SW480 (cell line): ENCODE measurements around the gene ATCAY.
A peak's percentile ranks its signal among the peaks of the same experiment; 100 is the strongest.
"Not testable (repeated sequence)": the region's sequence is repeated elsewhere in the genome, so short reads cannot be mapped to it uniquely, and the experiment has no call there.

ENCODE experiments used
- DNase-seq: peaks from one replicate; pipeline ENCODE4 v3.0.0-alpha.2; 2016; ENCODE audit warnings: low spot score

ATCAY gene

DNA sequence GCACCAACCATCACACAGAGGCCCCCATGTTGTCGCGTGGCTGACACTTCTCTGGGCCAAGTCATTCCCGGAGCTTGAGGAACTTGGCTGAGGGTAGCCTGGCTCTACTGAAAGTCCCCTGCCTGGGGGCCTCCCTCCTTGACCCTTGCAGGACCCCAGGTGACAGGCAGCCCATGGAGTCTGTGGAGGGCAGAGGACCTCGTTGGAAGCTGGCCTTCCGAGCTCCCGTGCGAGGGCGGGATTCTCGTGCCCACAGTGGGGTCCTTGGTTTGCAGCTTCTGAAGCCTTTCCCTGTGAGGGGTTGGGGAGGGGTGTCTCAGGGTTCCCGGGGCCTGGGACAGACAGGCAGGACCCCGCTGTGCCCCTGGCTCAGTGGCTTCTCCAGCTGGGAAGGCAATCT lies 68.8 kb downstream of the ATCAY start:
- DNase-seq, result no peak

DNA sequence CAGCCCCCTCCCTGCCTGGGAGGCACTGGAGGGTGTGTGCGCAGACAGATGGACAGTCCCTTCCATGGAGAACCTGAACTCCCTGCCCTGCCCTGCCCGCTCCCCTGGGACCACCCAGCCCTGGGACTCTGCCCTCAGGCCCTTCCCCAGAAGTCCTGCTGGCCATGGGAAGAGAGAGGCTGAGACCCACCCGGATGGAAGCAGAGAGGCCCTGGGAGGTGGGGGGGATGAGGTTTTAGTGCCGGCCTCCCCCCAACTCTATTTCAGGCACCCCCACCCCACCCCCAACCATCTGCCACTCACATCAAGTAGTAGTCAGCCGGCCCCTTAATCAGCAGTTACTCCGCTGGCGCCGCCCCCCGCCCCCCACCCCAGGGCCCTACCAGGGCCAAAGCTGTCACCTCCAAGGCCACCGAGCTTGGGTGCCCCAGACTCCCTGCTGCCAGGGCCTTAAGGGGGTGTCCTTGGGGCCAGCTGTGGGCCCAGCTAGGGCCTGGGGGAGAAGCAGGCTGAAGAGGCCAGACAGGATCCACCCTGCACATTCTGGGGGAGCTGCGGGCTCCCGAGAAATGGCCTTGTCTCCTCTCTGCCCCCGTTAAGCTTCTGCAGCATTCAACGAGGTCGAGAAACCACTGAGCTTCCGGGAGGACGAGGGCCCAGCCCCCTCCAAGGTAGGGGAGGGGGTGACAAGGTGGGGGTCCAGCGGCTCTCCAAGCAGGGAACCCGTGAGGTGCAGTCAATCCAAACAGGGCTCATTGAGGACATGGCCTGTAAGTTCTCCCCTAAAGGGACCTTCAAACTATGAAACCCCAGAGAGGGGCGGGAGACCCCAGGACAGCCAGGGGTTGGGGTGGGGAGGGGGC lies 69.7 kb downstream of the ATCAY start:
- no peak for DNase-seq

GRCh38 chr19:3950871-3951861 lies 70.7 kb downstream of the ATCAY start:
- DNase-seq, result no peak

GRCh38 chr19:3952755-3953276 lies 72.3 kb downstream of the ATCAY start:
- not testable (repeated sequence) for DNase-seq

GRCh38 chr19:3954107-3954506 lies 73.6 kb downstream of the ATCAY start:
- no peak for DNase-seq

DNA sequence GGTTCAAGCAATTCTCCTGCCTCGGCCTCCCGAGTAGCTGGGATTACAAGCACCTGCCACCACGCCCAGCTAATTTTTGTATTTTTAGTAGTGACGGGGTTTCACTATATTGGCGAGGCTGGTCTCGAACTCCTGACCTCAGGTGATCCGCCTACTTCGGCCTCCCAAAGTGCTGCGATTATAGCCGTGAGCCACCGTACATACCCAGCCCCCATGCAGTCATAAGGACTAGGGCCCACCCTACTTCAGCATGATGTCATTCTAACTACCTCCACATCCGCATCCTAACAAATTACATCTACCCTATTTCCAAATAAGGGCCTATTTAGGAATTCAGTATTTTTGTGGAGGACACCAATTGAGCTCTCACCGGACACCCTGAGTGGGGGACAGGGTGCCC lies 74.8 kb downstream of the ATCAY start:
- not testable (repeated sequence) for DNase-seq

GRCh38 chr19:3955688-3956087 lies 75.2 kb downstream of the ATCAY start:
- no peak for DNase-seq

DNA sequence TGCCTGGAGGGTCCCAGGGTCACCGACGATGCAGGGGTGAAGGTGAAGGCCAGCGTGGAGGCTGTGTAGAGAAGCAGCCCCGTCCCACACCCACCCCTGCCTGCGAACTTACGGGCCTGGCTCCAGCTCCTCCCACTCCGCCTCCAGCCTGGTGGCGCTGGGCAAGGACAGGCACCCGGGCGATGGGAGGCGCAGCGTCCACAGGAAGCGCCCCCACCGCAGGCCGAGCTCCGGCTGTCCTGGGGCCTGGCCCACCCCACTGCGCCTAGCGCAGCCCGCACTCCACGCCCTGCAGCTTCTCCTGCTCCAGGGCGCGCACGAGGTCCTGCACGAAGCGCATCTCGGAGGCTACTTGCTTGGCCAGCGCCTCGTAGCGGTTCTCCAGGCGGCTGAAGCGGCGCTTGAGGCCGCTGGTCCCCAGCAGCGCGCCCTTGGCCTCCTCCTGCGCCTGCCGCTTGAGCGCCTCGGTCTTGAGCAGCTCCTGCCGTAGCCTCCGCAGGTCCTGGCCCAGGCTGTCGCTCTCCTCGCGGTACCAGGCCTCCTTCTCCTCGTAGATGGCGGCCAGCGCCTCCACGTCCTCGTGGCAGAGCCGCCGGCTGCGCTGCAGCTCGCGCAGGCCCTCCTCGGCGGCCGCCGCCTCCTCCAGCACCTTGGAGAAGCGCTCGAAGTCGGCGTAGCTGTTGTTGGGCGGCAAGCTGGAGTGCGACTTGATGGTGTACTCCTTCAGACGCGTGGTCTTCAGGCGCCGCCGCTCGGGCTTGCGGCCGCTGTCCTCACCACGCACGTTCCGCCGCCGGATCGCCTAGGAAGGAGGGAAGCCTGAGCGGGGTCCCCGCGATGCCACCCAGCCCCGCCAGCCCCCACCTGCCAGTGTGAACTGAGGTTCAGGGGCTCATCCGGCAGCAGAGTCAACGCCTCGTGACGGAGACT lies 78.6 kb downstream of the ATCAY start:
- DNase-seq, result no peak

DNA sequence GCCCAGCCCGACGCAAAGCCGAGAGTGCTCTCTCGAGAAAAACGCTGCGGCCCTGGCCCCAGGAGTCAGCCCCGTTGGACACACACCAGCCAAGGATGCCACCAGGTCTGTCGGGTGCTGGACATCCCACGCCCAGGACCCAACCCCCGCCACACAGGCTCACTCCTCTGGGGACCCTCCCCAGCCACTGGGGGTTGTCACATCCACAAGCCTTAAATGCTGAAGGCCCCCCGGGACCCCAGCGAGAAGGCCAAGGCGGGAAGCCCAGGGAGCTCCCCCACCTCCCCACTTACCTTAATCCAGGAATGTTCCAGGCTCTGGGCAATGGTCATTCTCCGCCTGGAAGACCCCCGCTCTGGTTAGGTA lies 79.3 kb downstream of the ATCAY start:
- no peak for DNase-seq

DNA sequence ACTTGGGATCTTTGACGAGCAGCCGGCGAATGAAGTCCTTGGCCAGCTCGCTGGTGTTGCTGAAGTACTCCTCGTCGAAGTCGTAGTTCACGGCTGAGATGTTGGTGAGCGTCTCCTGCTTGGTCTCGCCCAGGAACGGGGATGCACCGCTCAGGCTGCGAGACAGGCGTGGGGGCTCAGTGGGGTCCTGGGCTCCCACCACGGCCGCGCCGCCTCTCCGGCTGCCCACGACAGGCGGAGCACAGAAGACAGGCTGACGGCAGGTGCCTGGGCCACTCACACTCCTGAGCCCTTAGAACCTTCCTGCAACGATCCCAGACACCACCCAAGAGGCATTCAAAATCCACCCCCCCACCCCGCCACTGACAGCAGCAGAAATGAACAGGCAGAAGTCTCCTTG lies 80.5 kb downstream of the ATCAY start:
- no peak for DNase-seq

GRCh38 chr19:3963458-3964255 lies 83.2 kb downstream of the ATCAY start:
- no peak for DNase-seq

GRCh38 chr19:3964256-3965194 lies 84.0 kb downstream of the ATCAY start:
- DNase-seq, result no peak

- DNase-seq, result no peak
Measured at GRCh38 chr19:3966051-3967017, 85.8 kb downstream of the ATCAY start.

GRCh38 chr19:3967983-3968382 lies 87.5 kb downstream of the ATCAY start:
- DNase-seq, result not testable (repeated sequence)

- DNase-seq, result peak; percentile 89
Measured at GRCh38 chr19:3968556-3969434, 88.3 kb downstream of the ATCAY start.

- DNase-seq, result no peak
Measured at GRCh38 chr19:3969435-3970312, 89.2 kb downstream of the ATCAY start.
